Caco-2 (cell line): ENCODE results near the gene NECTIN2. TPM values are rescaled to one million over a fixed set of nuclear protein-coding genes. Genes with fewer than 3 reads are reported as not detected.
"Not testable (repeated sequence)": the region's sequence is repeated elsewhere in the genome, so short reads cannot be mapped to it uniquely, and the experiment has no call there.

Source experiments
- BruUV-seq: library from RNA; stranded (reverse); fragments of 400-500 nt; replicated peaks from 2 replicates; lab custom pipeline; 2021; lab: Mats Ljungman, UMichigan
- CTCF ChIA-PET: fragments of 300-600 bp; sonication (Branson Sonifier 250); formaldehyde crosslinking; loops from one replicate; lab custom pipeline; 2022; ENCODE audit warnings: antibody characterized with exemption; lab: Charles Lee
- POLR2A ChIA-PET: fragments of 300-600 bp; sonication (Branson Sonifier 250); formaldehyde crosslinking; loops from one replicate; lab custom pipeline; 2022; ENCODE audit warnings: antibody characterized with exemption; lab: Charles Lee
- DNase-seq, 2 experiments: peaks; one replicate each; pipeline versions ENCODE4 v3.0.0 to v3.0.0-alpha.2; 2020 to 2022
- H3K27me3 ChIP-seq: replicated peaks from 2 replicates; pipeline ENCODE4 v1.6.0; 2011; ENCODE audit warnings: low read length; ENCODE audit not compliant: control insufficient read depth, insufficient read depth
- H3K36me3 ChIP-seq: 2 replicates; pipeline ENCODE4 v1.5.1; 2011; ENCODE audit warnings: low read length; ENCODE audit not compliant: control insufficient read depth, insufficient read depth
- H3K4me1 ChIP-seq: fragments of 250-450 bp; sonication (Bioruptor Pico); 2 replicates; pipeline ENCODE4 v1.5.1; 2020; ENCODE audit warnings: mild to moderate bottlenecking
- H3K4me3 ChIP-seq: 2 replicates; pipeline ENCODE4 v1.5.1; 2011; ENCODE audit warnings: low read depth, mild to moderate bottlenecking, control low read depth, low read length
- H3K9me3 ChIP-seq: fragments of 250-450 bp; sonication (Bioruptor Pico); 2 replicates; pipeline ENCODE4 v1.5.1; 2020; ENCODE audit warnings: mild to moderate bottlenecking, moderate library complexity
- H3K27ac Mint-ChIP-seq: one replicate; pipeline ENCODE4 v1.8.0; 2022; ENCODE audit warnings: mixed read lengths; ENCODE audit not compliant: unreplicated experiment
- H3K27me3 Mint-ChIP-seq: one replicate; pipeline ENCODE4 v1.8.0; 2022; ENCODE audit warnings: mixed read lengths; ENCODE audit not compliant: insufficient read depth, unreplicated experiment
- H3K36me3 Mint-ChIP-seq: one replicate; pipeline ENCODE4 v1.8.0; 2022; ENCODE audit warnings: mild to moderate bottlenecking, mixed read lengths; ENCODE audit not compliant: insufficient read depth, unreplicated experiment
- H3K4me1 Mint-ChIP-seq: one replicate; pipeline ENCODE4 v1.8.0; 2022; ENCODE audit warnings: low read depth, mixed read lengths; ENCODE audit not compliant: unreplicated experiment
- H3K4me3 Mint-ChIP-seq: one replicate; pipeline ENCODE4 v1.8.0; 2022; ENCODE audit warnings: mild to moderate bottlenecking, moderate library complexity, mixed read lengths; ENCODE audit not compliant: unreplicated experiment
- H3K9me3 Mint-ChIP-seq: one replicate; pipeline ENCODE4 v1.8.0; 2022; ENCODE audit warnings: mixed read lengths; ENCODE audit not compliant: unreplicated experiment
- CTCF ChIP-seq, 2 experiments: fragments of 200-600 bp in 1 of 2; IDR thresholded peaks; 1 replicate in 1 of 2; 2 replicates in 1 of 2; pipeline versions ENCODE4 v1.5.1 to v1.8.0; 2011 to 2022; ENCODE audit warnings: antibody characterized with exemption in 1 of 2, control low read depth in 1 of 2, inconsistent platforms in 1 of 2, low read depth in 1 of 2, low read length in 1 of 2, mild to moderate bottlenecking in 1 of 2, moderate library complexity in 1 of 2; ENCODE audit not compliant: insufficient read depth in 1 of 2, severe bottlenecking in 1 of 2, unreplicated experiment in 1 of 2
- intact Hi-C: fragments of 100-400 bp; cut with micrococcal nuclease; formaldehyde crosslinking; loops from one replicate; pipeline ENCODE4 v1.10.0; 2022; ENCODE audit not compliant: unreplicated experiment
- total RNA-seq: library from RNA; stranded (reverse); gene quantifications from 2 replicates; pipeline ENCODE4 v1.2.3, GENCODE V29; 2022

Gene NECTIN2
- total RNA-seq, 1 experiment from 2014 or later, result 258 TPM

- no peak for DNase-seq
- Mint-ChIP-seq H3K4me3 (no peak overlapping the region), H3K9me3 (no peaks in the 10 kb centered on the region), H3K27me3 (no peaks in the 10 kb centered on the region), H3K27ac (no peak overlapping the region), H3K4me1 (peaks cover 16% of the 10 kb centered on the region), H3K36me3 (peaks cover 86% of the 10 kb centered on the region)
- no peak for TF ChIP-seq CTCF (IDR thresholded peaks at IDR 0.05; ENCODE audit: insufficient read depth in 1 of 2, low read depth in 1 of 2, low read length in 1 of 2, severe bottlenecking in 1 of 2, unreplicated experiment in 1 of 2)
- Histone ChIP-seq H3K4me1 (peaks cover 3% of the 10 kb centered on the region; the same call in 1 of the 2 replicates), H3K4me3 (no peak overlapping the region), H3K36me3 (0 out of 2 replicates have a peak, but pooled peaks cover 1% of the 10 kb centered on the region), H3K9me3 (no peaks in the 10 kb centered on the region), H3K27me3 (no peaks in the 10 kb centered on the region)
- ChIA-PET POLR2A (interaction anchor here (0.5 to 0.7 kb wide), 2 partner anchors 21 to 52 kb away, joined by 3 read pairs; no protein-coding TSS in a partner anchor), CTCF (interaction anchor here (0.7 kb wide), 1 partner anchor 12 kb away, joined by 6 read pairs; no protein-coding TSS in a partner anchor)
- BruUV-seq, result no TSS peak
- intact Hi-C loops, result no loop called here
Observed at GRCh38 chr19:44857837-44858236, 11.7 kb downstream of the NECTIN2 start.

- CTCF ChIA-PET, H3K36me3 ChIP-seq, POLR2A ChIA-PET, H3K9me3 ChIP-seq, intact Hi-C loops, DNase-seq, BruUV-seq, H3K9me3 Mint-ChIP-seq, H3K27me3 Mint-ChIP-seq, H3K4me1 ChIP-seq, H3K27me3 ChIP-seq, H3K4me3 ChIP-seq, H3K4me3 Mint-ChIP-seq: not testable (repeated sequence)
- Mint-ChIP-seq H3K4me1 (peaks cover 15% of the 10 kb centered on the region), H3K36me3 (peaks cover 92% of the 10 kb centered on the region), H3K27ac (peak overlapping the region; percentile 56)
Observed at GRCh38 chr19:44861576-44861975, 15.5 kb downstream of the NECTIN2 start.

- no TSS peak for BruUV-seq
- intact Hi-C loops, result no loop called here
- POLR2A ChIA-PET, result no interaction called here
- Histone ChIP-seq H3K9me3 (no peaks in the 10 kb centered on the region; the same call in 1 of the 2 replicates), H3K36me3 (peaks cover 10% of the 10 kb centered on the region), H3K4me3 (no peak overlapping the region), H3K27me3 (no peaks in the 10 kb centered on the region), H3K4me1 (peaks cover 8% of the 10 kb centered on the region; the same call in 1 of the 2 replicates)
- Mint-ChIP-seq H3K9me3 (no peaks in the 10 kb centered on the region), H3K36me3 (peaks cover 96% of the 10 kb centered on the region), H3K27me3 (no peaks in the 10 kb centered on the region), H3K4me3 (no peak overlapping the region), H3K27ac (no peak overlapping the region), H3K4me1 (peaks cover 19% of the 10 kb centered on the region)
- DNase-seq, result no peak
- CTCF ChIA-PET, result no interaction called here
- TF ChIP-seq CTCF (IDR thresholded peaks at IDR 0.05; ENCODE audit: insufficient read depth in 1 of 2, low read depth in 1 of 2, low read length in 1 of 2, severe bottlenecking in 1 of 2, unreplicated experiment in 1 of 2), result no peak
Observed at GRCh38 chr19:44863990-44864389, 17.9 kb downstream of the NECTIN2 start.
